Kidney epithelial cell (primary cell): ENCODE measurements around the gene TRIP13. TPM values are rescaled to one million over a fixed set of nuclear protein-coding genes. Genes with fewer than 3 reads are reported as not detected.

Experiments
- DNase-seq: peaks from one replicate; pipeline ENCODE4 v3.0.0-alpha.2; 2010; ENCODE audit warnings: low read depth
- H3K27me3 ChIP-seq: 2 replicates; pipeline ENCODE4 v1.6.0; 2011; ENCODE audit warnings: low read length; ENCODE audit not compliant: control insufficient read depth, insufficient read depth
- H3K36me3 ChIP-seq: 2 replicates; pipeline ENCODE4 v1.5.1; 2011; ENCODE audit warnings: low read length; ENCODE audit not compliant: control insufficient read depth, insufficient read depth
- H3K4me3 ChIP-seq: 2 replicates; pipeline ENCODE4 v1.5.1; 2011; ENCODE audit warnings: low read depth, mild to moderate bottlenecking, control low read depth, low read length
- total RNA-seq: library from RNA; depleted of rRNA; stranded (reverse); fragments of >200 nt; gene quantifications from 2 replicates; pipeline ENCODE4 v1.2.3, GENCODE V29; 2015
- TF ChIP-seq, protein P1 (sequence below): IDR thresholded peaks from 2 replicates; pipeline ENCODE4 v1.5.1; 2011; ENCODE audit warnings: mild to moderate bottlenecking, moderate library complexity, low read length, control low read depth, inconsistent platforms; ENCODE audit not compliant: insufficient read depth, poor library complexity, severe bottlenecking

The TRIP13 gene
- total RNA-seq, 1 donor from 2014 or later = 7.4 TPM

GRCh38 chr5:865771-866170 is 26.9 kb upstream of the TRIP13 start:
- H3K4me3 ChIP-seq = no peak overlapping the region
- DNase-seq = no peak
- no peaks in the 10 kb centered on the region for H3K27me3 ChIP-seq
- TF ChIP-seq, protein P1, sequence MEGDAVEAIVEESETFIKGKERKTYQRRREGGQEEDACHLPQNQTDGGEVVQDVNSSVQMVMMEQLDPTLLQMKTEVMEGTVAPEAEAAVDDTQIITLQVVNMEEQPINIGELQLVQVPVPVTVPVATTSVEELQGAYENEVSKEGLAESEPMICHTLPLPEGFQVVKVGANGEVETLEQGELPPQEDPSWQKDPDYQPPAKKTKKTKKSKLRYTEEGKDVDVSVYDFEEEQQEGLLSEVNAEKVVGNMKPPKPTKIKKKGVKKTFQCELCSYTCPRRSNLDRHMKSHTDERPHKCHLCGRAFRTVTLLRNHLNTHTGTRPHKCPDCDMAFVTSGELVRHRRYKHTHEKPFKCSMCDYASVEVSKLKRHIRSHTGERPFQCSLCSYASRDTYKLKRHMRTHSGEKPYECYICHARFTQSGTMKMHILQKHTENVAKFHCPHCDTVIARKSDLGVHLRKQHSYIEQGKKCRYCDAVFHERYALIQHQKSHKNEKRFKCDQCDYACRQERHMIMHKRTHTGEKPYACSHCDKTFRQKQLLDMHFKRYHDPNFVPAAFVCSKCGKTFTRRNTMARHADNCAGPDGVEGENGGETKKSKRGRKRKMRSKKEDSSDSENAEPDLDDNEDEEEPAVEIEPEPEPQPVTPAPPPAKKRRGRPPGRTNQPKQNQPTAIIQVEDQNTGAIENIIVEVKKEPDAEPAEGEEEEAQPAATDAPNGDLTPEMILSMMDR = no peak
- peaks cover 3% of the 10 kb centered on the region for H3K36me3 ChIP-seq

GRCh38 chr5:867300-867870 is 25.3 kb upstream of the TRIP13 start:
- DNase-seq = no peak

GRCh38 chr5:868428-869135 is 24.1 kb upstream of the TRIP13 start:
- TF ChIP-seq, protein P1 = no peak
- H3K36me3 ChIP-seq = peaks cover 5% of the 10 kb centered on the region

More at GRCh38 chr5:867300-867870, 25.3 kb upstream of the TRIP13 start:
- Histone ChIP-seq H3K4me3 (no peak overlapping the region), H3K27me3 (no peaks in the 10 kb centered on the region), H3K36me3 (peaks cover 5% of the 10 kb centered on the region)
- TF ChIP-seq, protein P1 = no peak

DNA sequence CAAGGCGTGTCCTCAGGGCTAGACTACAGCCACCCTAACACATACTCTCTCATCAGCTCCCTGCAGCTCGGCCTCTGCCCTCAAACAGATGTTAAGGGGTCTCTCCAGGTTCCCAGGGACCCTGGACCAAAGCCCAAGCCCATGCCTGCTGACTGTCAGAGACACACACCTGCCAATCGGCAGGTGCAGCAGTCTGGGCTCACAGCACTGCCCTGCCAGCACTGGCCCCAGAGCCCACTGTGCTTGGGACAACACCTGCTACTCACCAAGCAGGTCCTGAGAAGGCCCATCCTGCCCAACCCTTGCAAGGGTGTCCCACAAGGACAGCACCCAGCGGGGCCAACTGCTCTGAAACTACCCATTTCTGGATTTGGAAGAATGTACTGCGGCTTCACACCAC is 21.7 kb upstream of the TRIP13 start:
- Histone ChIP-seq H3K27me3 (no peaks in the 10 kb centered on the region), H3K36me3 (peaks cover 3% of the 10 kb centered on the region), H3K4me3 (no peak overlapping the region)
- DNase-seq = no peak
- TF ChIP-seq, protein P1 = no peak

More at GRCh38 chr5:868428-869135, 24.1 kb upstream of the TRIP13 start:
- H3K27me3 ChIP-seq = no peaks in the 10 kb centered on the region
- DNase-seq = no peak
- H3K4me3 ChIP-seq = no peak overlapping the region

DNA sequence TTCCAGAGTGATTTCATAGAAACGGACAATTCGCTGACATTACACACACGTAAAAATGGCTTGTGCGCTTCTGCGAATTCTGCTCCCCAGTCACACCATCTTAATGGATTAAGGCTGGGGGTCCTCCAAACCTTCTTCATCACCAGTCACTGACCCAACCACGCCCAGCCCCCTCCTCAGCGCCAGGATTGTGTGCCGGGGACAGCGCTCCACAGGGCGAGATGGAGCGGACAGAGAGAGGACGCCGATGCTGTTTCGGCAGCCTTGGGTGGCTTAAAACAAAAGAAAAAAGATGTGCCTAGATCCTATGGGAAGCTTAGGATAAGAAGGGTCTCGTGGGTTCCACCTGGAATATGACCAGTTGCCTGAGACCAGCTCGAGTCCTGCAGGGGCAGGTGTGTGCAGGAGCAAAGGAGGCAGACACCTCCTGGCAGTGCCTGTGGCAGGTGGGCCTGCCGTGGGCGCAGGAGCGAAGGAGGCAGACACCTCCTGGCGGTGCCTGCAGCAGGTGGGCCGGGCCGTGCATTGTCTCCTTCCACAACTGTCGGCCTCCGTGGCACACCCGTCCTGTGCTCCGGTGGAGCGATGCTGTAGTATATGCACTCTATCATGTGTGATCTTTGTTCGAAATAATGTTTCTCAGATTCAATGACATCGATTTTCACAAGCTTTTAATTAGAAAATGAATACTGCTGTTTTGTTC is 20.9 kb upstream of the TRIP13 start:
- Histone ChIP-seq H3K4me3 (no peak overlapping the region), H3K27me3 (no peaks in the 10 kb centered on the region), H3K36me3 (peaks cover 3% of the 10 kb centered on the region)
- no peak for DNase-seq
- TF ChIP-seq, protein P1 = no peak
